ENCODE results near the gene ARID1B.

DNA sequence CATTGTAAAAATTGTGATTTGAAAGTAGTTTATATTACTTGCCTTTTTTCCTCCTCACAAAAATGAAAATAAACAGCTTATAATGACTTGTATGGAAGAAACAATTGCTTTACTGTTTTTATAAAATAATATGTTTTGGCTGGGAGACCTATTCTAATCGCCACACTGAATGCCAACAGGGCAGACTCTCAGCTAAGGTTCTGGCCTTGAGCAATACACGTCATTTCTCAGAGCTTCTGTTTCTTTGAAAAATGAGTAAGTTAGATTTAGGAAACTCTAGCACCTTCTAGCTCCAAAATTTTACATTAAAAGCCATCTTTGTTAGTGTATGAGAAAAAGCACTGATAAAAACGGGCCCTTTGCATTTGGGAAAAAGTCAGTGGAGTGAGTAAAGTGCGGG, 166.6 kb downstream of the ARID1B start:
- TF ChIP-seq, protein P1, sequence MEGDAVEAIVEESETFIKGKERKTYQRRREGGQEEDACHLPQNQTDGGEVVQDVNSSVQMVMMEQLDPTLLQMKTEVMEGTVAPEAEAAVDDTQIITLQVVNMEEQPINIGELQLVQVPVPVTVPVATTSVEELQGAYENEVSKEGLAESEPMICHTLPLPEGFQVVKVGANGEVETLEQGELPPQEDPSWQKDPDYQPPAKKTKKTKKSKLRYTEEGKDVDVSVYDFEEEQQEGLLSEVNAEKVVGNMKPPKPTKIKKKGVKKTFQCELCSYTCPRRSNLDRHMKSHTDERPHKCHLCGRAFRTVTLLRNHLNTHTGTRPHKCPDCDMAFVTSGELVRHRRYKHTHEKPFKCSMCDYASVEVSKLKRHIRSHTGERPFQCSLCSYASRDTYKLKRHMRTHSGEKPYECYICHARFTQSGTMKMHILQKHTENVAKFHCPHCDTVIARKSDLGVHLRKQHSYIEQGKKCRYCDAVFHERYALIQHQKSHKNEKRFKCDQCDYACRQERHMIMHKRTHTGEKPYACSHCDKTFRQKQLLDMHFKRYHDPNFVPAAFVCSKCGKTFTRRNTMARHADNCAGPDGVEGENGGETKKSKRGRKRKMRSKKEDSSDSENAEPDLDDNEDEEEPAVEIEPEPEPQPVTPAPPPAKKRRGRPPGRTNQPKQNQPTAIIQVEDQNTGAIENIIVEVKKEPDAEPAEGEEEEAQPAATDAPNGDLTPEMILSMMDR (IDR thresholded peaks at IDR 0.05), result no peak
- TF ChIP-seq POLR2A (IDR thresholded peaks at IDR 0.05) (no peak), POLR2AphosphoS5 (IDR thresholded peaks at IDR 0.05) (no peak), EP300 (IDR thresholded peaks at IDR 0.05; ENCODE audit: low read depth) (no peak)

Measured in transverse colon (tissue), 4 donors.